GM12872 (cell line): ENCODE results near the gene PRDM1.

Experiments used
- CTCF ChIP-seq: IDR thresholded peaks from 3 replicates; pipeline ENCODE4 v1.5.1; 2011; ENCODE audit warnings: low read depth, mild to moderate bottlenecking, low read length, moderate library complexity; ENCODE audit not compliant: insufficient read depth

Gene PRDM1

GRCh38 chr6:106143665-106144064, 57.5 kb downstream of the PRDM1 start:
- TF ChIP-seq CTCF, result no peak

GRCh38 chr6:106145144-106145543, 59.0 kb downstream of the PRDM1 start:
- no peak for TF ChIP-seq CTCF

GRCh38 chr6:106145741-106146227, 59.6 kb downstream of the PRDM1 start:
- TF ChIP-seq CTCF, result no peak

GRCh38 chr6:106146852-106147351, 60.8 kb downstream of the PRDM1 start:
- TF ChIP-seq CTCF, result no peak

- TF ChIP-seq CTCF, result no peak
Measured at GRCh38 chr6:106147476-106147875, 61.3 kb downstream of the PRDM1 start.

GRCh38 chr6:106149472-106150069, 63.4 kb downstream of the PRDM1 start:
- no peak for TF ChIP-seq CTCF

- no peak for TF ChIP-seq CTCF
Measured at GRCh38 chr6:106152952-106153351, 66.8 kb downstream of the PRDM1 start.
